ENCODE data around the gene ANKRD33B.

DNA sequence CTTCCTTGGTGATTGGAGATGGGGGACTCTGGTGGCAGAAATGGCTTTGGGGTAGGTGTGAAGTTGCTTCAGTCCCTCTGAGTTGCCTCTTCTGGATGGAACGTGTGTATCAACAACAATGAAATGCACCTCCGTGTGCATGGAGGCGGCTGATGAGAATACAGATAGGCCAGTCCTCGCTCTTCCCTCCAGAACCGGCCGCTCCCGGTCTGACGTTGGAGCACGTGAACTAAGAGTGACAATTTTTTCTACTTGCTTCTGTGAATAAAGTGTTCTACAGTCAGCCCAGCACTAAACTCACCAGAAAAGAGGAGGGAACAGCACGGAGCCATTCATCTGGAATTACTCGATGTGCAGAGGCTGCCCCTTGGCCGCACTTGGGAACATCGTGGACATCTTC lies 90.7 kb downstream of the ANKRD33B start:
- TF ChIP-seq, protein P1, sequence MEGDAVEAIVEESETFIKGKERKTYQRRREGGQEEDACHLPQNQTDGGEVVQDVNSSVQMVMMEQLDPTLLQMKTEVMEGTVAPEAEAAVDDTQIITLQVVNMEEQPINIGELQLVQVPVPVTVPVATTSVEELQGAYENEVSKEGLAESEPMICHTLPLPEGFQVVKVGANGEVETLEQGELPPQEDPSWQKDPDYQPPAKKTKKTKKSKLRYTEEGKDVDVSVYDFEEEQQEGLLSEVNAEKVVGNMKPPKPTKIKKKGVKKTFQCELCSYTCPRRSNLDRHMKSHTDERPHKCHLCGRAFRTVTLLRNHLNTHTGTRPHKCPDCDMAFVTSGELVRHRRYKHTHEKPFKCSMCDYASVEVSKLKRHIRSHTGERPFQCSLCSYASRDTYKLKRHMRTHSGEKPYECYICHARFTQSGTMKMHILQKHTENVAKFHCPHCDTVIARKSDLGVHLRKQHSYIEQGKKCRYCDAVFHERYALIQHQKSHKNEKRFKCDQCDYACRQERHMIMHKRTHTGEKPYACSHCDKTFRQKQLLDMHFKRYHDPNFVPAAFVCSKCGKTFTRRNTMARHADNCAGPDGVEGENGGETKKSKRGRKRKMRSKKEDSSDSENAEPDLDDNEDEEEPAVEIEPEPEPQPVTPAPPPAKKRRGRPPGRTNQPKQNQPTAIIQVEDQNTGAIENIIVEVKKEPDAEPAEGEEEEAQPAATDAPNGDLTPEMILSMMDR (conservative IDR thresholded peaks at IDR 0.05; ENCODE audit: low read depth, low read length) = no peak
- no peak for TF ChIP-seq EZH2phosphoT487 (IDR thresholded peaks at IDR 0.05; ENCODE audit: borderline replicate concordance, low read length)

All from PC-3 (cell line).